Activated CD8-positive, alpha-beta memory T cell treated with anti-CD3 and anti-CD28 coated beads, Interleukin-2, amount 10 ng/mL, durations not matched to agents 7 days and 5 days (primary cell): ENCODE measurements around the gene PHC3. TPM values are rescaled to one million over a fixed set of nuclear protein-coding genes. Genes with fewer than 3 reads are reported as not detected.

ENCODE experiments used
- total RNA-seq, 2 experiments: library from RNA; stranded (reverse); gene quantifications; one replicate each; pipeline ENCODE4 v1.2.3, GENCODE V29; 2021

PHC3 gene
- total RNA-seq, 2 experiments from 2014 or later, result 51.4 to 78.3 TPM

Other genes with a start within 250 kb of the PHC3 start
- gene SEC62, start 214.9 kb downstream of the PHC3 start, total RNA-seq, result 10 to 100 TPM; 36.0 to 47.7 TPM
- gene GPR160, start 143.7 kb downstream of the PHC3 start, total RNA-seq, result 1 to 10 TPM; 3.6 to 6.4 TPM
- 10 to 100 TPM; 13.3 to 16.4 TPM for gene PRKCI, start 40.7 kb upstream of the PHC3 start, total RNA-seq
- 10 to 100 TPM; 13.9 to 20.9 TPM for gene SKIL, start 176.0 kb upstream of the PHC3 start, total RNA-seq
- gene CLDN11, start 237.1 kb upstream of the PHC3 start, total RNA-seq, result under 1 TPM in 1 of 2 experiments, not detected in 1; 0.16 TPM